ENCODE data around the gene CROCC.
"Not testable (repeated sequence)": the region's sequence is repeated elsewhere in the genome, so short reads cannot be mapped to it uniquely, and the experiment has no call there.

The CROCC gene

GRCh38 chr1:16913181-16913832, 8.4 kb upstream of the CROCC start:
- TF ChIP-seq CTCF (IDR thresholded peaks at IDR 0.05) = no peak
- no peaks in the 10 kb centered on the region for H3K4me1 ChIP-seq
- H3K9ac ChIP-seq = no peak overlapping the region
- peak overlapping the region; percentile 98 for H3K4me2 ChIP-seq (ENCODE audit: low read length)
- H3K9me3 ChIP-seq (ENCODE audit: control insufficient read depth, low read length) = no peaks in the 10 kb centered on the region
- no peaks in the 10 kb centered on the region for H3K36me3 ChIP-seq (ENCODE audit: control insufficient read depth, insufficient read depth, low read length)
- peak overlapping the region; percentile 32 for H3K27ac ChIP-seq
- no peaks in the 10 kb centered on the region for H3K79me2 ChIP-seq
- peak overlapping the region; percentile 84 for H2AFZ ChIP-seq
- no peaks in the 10 kb centered on the region for H3K27me3 ChIP-seq (ENCODE audit: control insufficient read depth, insufficient read depth, low read length)
- H3K4me3 ChIP-seq (ENCODE audit: low read depth, low read length) = peak overlapping the region; percentile 71

- H3K27me3 ChIP-seq (ENCODE audit: control insufficient read depth, insufficient read depth, low read length) = no peaks in the 10 kb centered on the region
- peak overlapping the region; percentile 98 for H3K4me2 ChIP-seq (ENCODE audit: low read length)
- H3K9me3 ChIP-seq (ENCODE audit: control insufficient read depth, low read length) = no peaks in the 10 kb centered on the region
- peak overlapping the region; percentile 32 for H3K27ac ChIP-seq
- H3K79me2 ChIP-seq = no peaks in the 10 kb centered on the region
- peak overlapping the region; percentile 84 for H2AFZ ChIP-seq
- no peaks in the 10 kb centered on the region for H3K36me3 ChIP-seq (ENCODE audit: control insufficient read depth, insufficient read depth, low read length)
- no peak for TF ChIP-seq CTCF (IDR thresholded peaks at IDR 0.05)
- H3K4me3 ChIP-seq (ENCODE audit: low read depth, low read length) = peak overlapping the region; percentile 93
- no peak overlapping the region for H3K9ac ChIP-seq
- H3K4me1 ChIP-seq = no peaks in the 10 kb centered on the region
Measured at GRCh38 chr1:16913833-16914662, 7.7 kb upstream of the CROCC start.

GRCh38 chr1:16914928-16915626, 6.7 kb upstream of the CROCC start:
- H3K27ac ChIP-seq; H3K4me1 ChIP-seq; H3K9me3 ChIP-seq (ENCODE audit: control insufficient read depth, low read length); H3K36me3 ChIP-seq (ENCODE audit: control insufficient read depth, insufficient read depth, low read length); H3K27me3 ChIP-seq (ENCODE audit: control insufficient read depth, insufficient read depth, low read length); H2AFZ ChIP-seq; H3K9ac ChIP-seq; H3K79me2 ChIP-seq: not testable (repeated sequence)
- Histone ChIP-seq H3K4me2 (ENCODE audit: low read length) (peak overlapping the region; percentile 76), H3K4me3 (ENCODE audit: low read depth, low read length) (peak overlapping the region; percentile 93)

- Histone ChIP-seq H3K4me3 (ENCODE audit: low read depth, low read length) (no peak overlapping the region), H3K79me2 (no peaks in the 10 kb centered on the region), H3K4me2 (ENCODE audit: low read length) (no peak overlapping the region), H3K27ac (no peak overlapping the region), H2AFZ (no peak overlapping the region), H3K27me3 (ENCODE audit: control insufficient read depth, insufficient read depth, low read length) (no peaks in the 10 kb centered on the region), H3K9me3 (ENCODE audit: control insufficient read depth, low read length) (no peaks in the 10 kb centered on the region), H3K36me3 (ENCODE audit: control insufficient read depth, insufficient read depth, low read length) (no peaks in the 10 kb centered on the region), H3K9ac (no peak overlapping the region), H3K4me1 (no peaks in the 10 kb centered on the region)
- TF ChIP-seq CTCF (IDR thresholded peaks at IDR 0.05) = no peak
Measured at GRCh38 chr1:16915627-16915973, 6.1 kb upstream of the CROCC start.

- H3K27ac ChIP-seq; H3K9me3 ChIP-seq (ENCODE audit: control insufficient read depth, low read length); H3K4me1 ChIP-seq; H3K9ac ChIP-seq; H3K79me2 ChIP-seq; H3K4me3 ChIP-seq (ENCODE audit: low read depth, low read length); H2AFZ ChIP-seq; H3K27me3 ChIP-seq (ENCODE audit: control insufficient read depth, insufficient read depth, low read length); H3K36me3 ChIP-seq (ENCODE audit: control insufficient read depth, insufficient read depth, low read length); H3K4me2 ChIP-seq (ENCODE audit: low read length): not testable (repeated sequence)
Measured at GRCh38 chr1:16916036-16916880, 5.5 kb upstream of the CROCC start.

Measured in parathyroid adenoma (tissue), 2 donors.